RKO (cell line): Measurements from ENCODE around the gene DLX4.

Experiments
- DNase-seq: peaks from one replicate; pipeline ENCODE4 v3.0.0-alpha.2; 2016; ENCODE audit warnings: low spot score

DLX4 gene

DNA sequence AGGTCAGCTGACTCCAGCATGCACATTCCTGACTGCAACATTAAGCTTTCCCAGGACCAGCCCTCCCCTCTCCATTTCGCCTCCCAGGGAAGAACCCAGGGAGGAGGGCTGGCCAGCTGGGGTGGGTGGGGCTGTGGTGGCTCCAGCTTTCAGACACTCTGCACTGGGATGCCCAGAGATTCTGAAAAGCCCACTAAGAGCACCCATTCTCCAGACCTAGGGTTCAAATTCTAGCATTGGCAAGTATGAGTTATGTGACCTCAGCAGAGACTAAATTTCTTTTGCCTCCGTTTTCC is 18.2 kb downstream of the DLX4 start:
- DNase-seq: no peak

DNA sequence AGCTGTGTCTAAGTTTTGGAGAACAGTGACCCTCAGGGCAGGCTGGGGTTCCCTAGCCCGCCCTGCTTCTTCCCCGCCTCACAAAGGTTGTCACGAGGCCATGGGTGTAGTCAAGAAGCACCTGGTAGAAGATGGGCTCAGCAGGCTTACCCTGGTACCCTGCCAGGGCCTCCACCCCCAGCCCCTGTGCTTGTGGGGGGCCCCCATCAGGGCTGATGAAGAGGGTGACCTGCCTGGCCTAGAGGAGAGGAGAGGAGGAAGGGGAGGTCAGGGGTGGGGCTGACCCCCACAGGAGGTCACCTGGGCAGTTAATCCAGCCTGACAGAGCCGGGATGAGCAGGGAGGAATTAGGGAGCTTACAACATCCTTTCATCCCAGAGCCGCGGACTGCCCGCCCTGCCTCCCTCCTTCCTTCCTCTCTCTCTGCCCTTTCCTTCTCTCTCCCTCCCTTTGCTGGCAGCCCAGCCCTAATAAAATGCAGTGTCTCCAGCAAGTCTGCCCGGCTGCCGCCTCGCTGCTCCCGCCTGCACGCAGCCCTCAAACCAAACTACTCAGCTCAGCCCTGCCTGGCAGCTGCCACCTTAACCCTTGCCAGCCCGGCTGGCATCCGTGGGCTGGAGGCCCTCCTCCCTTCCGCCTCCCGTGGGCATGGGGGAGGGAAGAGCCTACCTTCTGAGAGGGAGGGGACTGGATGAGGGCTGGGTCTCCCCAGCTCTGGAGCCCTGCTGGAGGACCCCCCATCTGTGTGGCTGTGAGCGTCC is 18.9 kb downstream of the DLX4 start:
- no peak for DNase-seq

DNA sequence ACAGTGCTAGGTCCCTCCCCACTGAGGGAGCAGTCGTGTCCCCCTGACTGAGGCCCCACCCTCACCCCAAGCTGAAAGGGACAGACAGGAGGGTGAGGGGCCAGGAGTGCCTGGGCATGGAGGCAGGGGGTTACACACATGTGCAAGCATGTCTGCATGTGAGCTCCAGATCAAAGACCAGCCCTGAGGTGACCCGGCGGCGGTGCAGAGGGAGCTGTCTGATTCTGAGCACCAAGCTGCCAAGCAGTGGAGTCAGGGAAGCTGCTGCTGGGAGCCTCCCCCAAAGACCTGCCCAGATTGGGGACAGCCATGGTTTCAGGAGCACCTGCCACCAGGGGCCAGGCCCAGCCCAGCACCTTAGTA is 20.5 kb downstream of the DLX4 start:
- no peak for DNase-seq

DNA sequence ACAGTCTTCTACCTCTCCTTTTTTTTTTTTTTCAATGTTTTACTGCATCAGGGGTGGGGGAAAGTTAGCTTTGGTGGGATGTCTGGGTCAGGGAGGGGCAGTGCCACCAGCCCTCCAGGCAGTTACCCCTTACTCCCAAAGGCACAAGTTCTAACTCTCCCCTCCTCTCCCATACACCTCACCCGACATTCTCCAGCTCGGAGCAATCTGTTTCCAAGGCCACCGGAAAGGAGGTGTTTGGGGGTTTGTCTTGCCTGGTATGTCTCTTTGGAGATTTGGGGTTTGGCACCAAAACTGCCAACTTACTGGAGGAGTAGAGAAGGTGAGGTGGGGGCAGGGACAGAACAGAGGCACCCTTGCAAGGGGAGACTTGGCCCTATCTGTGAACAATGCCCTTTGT is 21.3 kb downstream of the DLX4 start:
- no peak for DNase-seq

DNA sequence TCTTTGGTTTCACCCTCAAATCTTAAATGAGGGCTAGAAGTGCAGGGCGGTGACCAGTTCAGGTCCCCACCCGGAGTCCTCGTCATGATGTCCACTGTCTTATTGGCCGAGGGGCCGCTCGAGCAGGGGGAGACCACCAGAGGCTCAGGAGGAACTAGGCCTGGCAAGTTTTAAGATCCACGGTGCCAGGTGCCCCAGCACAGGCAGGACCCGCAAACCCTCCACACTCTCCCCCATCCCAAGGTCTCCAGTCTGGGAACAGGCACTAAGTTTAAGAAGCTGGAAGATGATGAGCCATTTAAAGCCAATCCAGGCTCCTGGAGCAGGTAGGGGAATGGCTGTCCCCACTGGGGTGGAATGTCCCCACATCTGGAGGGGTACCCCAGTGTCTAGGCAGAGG is 21.9 kb downstream of the DLX4 start:
- DNase-seq: no peak

DNA sequence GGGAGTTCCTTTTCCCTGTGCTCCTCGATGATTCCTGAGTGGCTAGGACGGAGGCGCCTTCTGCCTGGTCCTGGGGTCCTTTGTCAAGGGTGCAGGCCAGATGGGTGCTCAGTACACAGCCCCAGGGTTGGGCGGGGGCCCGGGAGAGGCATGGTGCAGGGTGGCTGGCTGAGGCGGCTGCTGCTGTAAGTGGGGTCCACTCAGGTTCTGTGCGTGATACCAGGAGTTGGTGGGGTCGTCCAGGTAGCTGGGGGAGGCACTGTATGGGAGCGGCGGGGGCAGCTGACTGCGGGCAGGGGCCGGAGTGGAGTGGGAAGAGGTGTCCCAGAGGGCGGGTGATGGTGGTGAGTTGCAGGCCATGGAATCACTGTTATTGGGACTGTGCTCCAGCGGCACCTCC is 22.4 kb downstream of the DLX4 start:
- no peak for DNase-seq

DNA sequence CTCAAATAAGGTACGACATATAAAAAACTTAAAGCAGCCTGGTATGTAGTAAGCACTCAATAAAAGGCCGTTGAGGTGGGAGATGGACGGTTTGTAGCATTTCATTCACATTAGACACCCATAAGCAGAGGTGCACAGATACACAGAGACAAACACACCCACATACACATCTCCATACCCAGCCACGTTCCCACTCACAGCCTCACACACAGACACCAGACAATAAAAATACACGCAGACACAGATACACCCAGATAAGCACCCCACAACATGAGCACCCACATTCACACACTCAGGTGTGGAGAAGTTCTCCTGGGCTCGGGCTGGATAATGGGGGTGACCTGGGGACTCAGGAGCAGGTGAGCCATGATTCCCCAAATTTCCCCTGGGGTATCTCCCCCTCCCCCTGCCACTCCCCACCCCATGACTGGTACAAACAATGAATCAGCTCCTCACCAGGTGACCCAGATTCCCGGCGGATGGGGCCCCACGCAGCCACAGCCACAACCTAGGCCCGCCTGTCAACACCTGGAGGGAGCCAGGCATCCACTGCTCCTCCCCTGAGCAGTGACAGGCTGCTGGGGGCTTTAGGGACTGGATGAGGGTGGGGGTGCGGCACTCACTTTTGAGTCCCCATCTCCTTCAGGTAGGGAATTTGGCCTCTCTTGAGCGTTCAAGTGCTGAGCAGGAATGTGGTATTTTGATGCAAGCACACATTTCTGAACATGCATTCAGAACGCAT is 23.4 kb downstream of the DLX4 start:
- no peak for DNase-seq

DNA sequence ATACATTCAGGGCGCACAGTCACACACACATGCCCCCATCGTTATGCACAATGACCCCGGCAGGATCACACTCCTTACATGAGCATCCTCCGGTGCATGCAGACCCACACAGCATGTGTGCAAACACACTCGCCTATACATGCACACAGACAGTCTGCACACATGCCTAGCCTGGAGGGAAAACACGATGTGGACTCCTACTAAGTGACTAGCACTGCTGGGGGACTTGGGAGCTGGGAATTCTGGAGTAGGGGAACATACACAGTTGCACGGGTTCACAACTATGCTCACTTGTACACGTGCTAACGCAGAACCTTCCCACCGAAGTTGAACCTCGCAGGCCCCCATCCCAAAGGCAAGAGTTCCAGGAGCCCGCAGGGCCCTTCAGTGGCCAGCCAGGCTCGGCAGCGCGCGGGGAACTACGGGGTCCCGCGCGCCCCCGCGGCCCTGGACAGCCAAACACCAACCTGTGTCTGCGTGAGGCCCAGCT is 24.0 kb downstream of the DLX4 start:
- no peak for DNase-seq

DNA sequence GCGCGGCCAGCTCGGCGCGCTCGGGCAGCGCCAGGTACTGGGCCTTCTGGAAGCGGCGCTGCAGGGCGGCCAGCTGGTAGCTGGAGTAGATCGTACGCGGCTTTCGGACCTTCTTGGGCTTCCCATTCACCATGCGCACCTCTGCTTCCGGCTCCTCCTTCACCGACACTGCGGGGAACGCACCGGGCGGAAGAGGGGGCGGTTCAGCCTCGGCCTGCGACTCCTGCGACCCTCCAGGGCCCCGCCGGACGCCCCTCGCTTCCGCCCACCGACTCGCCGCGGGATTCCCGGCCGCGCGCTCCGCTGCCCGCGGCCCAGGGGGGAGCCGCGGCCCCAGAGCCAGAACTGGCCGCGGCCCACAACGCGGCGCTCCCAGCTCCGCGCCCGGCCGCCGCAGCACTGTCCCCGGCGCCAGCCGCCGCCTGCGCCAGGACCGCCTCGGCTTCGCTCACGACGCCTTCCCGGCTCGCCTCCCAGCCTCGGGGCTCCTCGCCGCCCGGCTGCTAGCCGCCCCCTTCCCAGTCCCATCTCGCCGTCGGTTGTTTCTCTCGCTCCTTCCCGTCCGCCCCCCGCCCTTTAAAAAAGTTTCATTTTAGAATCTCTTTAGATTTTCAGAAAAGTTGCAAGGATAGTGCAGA is 24.6 kb downstream of the DLX4 start:
- DNase-seq: no peak

DNA sequence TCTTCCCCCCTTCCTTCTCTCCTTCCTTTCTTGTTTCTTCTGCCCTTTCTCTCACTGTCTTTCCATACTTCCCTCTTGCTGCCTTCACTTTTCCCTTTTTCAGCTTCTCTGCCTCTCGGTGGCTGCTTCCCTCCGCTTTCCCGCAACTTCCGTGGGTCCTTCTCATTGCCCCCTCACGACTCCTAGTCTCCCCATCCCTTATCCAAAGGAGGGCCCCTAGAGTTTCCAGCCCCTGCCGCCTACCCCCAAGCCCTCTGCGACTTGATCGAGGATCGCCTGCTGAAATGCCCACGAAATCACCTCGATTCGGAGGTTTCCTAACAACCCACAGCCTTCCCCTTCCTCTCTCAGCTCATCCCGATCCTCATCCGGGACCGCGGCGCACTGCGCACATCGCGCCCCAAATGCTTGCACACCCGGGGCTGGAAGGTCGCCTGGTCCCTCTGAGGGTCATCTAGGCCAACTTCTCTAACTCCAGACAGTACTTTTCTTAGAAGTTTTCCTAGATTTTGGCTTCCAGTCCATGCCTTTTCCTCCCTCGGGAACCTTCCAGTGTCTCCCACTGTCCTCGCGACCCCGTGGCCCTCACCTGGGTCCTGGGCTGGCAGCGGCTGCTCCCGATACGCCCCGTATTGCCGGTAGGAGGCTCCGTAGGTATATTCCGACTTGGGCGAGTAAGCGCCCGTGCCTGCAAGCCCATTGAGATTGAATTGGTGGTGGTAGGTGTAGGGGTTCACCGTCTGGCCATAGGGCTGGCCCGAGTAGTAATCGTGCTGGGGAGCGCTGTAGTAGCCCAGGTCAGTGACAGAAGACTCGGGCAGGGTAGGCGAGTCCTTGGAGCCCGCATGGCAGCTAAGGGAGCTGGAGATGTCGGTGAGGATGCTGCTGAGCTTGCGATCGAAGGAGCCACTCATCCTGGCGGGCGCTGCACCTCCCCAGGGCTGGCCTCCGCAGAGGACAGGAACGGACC is 25.4 kb downstream of the DLX4 start:
- no peak for DNase-seq

DNA sequence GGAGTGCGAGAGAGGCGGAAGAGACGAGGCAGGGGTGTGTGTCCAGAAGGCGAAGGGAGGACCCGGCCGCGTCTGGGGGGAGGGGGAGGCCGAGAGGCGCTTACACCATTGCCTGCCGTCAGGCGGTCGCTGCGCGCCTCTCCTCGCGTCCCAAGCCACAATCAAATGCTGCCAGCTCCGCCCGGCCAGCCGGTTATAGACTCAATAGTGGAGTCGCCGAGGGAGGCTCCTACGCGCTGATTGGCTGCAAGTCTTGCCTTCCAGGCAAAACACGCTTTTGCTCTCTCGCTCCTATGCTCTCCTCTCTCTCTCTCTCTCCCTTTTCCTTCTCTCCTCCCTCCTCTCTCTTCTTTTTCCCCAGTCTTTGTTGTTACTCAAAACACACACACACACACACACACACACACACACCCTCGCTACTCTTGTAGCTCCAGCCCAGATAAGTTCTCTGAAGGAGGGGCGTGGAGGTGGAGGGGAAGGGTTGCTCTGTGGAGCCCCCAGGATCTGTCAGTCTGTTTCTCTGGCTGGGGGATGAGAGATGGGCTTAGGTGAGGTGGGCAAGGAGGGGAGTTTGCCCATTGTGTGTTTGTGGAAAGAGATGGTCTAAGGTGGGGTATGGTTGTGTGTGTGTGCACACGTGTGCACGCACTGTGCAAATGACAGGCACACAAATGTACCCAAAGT is 26.2 kb downstream of the DLX4 start, which contains the start of gene DLX3:
TSS of gene DLX3 (minus strand) at position 170 of the 684 bp plus-strand sequence. CDS start 226 bp downstream, outside the sequence.
- no peak for DNase-seq

DNA sequence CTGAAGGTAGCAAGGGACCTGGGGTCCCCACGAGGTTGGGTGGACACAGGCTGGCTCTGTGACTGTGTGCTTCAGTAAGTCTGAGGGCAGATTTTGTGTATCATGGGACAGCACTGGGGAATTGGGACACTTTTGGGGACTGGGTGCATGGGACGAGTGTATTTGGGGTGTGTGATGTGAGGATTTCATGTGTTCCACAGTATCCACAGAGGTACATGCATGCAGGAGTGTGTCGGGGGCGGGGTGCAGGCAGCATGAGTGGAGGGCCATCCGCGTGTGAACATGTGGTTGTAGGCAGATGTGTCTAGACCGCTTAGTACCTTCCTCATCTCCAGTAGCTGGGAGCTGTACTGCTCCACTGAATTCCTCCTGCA is 27.1 kb downstream of the DLX4 start:
- no peak for DNase-seq

DNA sequence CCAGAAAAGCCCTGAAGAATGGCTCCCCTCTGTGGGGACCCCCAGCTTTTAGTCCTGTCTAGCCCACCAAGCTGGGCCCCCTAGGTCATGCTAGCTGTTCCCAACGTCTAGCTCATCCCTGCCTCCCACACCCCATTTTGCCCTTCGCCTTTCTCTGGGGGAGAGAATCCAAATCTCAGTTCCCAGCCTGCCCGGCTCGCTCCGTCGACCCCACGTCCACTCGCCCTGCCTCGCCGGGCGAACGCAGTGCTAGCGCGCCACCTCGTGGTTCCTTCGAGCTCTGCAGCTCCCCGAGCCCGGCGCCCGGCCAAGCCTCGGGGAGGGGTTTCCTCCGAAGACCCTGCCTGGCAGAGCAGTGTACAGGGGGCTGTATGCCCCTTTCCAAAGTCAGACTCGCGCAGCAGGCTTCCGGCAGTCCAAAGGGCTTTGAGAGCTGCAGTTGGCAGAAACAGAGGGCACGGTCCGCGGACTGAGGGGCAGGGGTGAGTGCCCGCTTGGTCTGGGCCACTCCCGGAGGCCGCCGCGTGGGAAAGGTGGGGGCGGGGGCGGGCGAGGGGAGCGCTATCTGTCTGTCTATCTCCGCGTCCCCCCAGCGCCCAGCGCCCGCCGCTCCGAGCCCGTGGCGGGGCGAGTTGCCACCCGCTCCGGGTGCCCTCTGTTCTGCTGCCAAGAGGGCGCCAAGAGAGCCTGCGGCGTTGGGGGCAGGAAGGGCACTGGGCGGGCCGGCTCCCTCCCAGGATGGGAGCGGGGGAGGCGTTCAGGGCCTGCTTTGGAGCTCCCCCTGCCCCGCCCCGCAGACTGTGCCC is 27.7 kb downstream of the DLX4 start:
- DNase-seq: peak; percentile 32

DNA sequence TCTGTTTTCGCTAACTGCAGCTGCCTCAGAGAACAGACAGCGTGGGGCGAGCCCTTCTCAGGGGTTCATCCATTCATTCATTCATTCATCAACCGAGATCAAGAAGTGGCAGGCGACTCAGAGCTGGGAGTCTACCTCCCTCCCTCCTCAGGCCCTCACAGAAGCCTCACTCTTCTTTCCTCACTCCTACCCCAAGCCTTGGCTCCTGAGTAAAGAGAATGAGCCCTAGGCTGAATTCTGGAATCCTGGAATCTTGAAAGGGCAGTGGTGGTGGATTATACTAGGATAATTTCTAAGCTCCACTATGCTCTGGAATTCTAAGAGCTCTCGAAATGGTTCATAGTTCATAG is 28.3 kb downstream of the DLX4 start:
- peak; percentile 48 for DNase-seq

DNA sequence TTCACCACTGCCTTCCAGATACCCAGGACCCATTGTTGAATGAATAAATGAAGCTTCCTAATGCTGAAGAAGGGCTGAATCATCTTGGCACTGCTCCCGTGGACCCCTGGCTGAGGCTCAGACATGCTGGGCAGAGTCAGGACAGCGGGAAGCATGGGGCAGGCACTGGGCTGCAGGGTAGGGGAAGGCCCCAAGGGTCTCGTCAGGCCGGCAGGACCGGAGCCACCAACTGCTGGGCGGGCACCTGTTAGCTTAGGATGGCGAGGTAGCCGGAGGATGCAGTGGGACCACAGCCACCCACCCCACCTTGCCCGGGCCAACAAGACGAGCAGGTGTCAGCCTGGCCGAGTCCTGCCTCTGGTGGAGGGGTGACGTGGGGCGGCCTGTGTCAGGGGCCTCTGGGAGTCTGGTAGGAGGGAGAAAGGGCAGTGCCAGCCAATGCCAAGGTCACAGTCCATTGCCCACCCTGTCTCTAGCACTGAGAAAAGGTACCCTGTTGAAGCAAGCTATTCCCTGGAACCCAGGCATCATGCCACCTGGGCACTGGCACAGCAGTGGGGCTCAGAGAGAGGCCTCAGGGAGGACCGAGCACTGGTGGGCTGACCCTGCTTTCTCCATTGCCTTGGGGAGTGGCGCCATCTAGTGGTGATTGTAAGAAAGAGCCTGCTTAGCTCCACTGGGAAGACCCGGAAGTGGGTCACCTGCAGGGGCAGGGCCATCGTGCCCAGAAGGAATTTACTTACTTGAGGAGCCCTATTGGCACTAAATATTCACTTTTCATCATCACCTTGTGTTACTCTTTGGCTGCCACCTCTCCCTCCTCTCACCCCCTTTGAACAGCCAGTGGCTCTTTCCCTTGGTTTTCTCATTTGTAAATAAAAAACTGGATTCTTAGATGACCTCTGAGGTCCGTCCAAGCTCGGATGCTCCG is 29.0 kb downstream of the DLX4 start:
- peak; percentile 87 for DNase-seq

DNA sequence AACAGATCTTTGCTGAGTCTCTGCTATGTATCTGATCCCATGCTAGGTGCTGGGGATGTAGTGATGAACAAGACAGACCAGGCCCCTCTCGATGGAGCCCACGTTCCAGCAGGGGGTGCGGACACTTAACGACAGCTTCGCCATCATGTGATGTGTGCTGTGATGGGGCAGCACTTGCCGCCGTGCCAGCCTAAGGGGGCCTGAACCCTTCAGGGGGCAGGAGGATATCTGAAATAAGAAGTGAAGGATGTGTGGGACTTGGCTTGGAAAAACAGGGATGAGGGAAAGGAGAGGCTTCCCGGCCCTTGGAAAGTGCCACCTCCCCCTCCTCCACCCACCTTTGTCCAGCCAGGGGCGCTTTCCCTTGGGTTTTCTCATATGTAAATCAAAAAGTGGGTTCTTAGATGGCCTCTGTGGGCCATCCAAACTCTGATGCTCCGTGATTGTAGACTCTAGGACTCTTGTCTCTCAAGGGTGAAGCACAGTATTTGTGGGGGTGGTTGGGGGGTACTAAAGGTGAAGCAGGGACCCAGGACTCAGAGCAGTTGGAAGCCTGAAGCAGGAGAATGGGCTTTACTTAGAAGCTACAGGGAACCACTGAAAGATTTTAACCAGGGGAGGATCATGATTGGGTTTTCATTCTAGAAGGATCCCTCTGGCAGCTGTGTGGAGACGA is 30.0 kb downstream of the DLX4 start:
- DNase-seq: no peak

DNA sequence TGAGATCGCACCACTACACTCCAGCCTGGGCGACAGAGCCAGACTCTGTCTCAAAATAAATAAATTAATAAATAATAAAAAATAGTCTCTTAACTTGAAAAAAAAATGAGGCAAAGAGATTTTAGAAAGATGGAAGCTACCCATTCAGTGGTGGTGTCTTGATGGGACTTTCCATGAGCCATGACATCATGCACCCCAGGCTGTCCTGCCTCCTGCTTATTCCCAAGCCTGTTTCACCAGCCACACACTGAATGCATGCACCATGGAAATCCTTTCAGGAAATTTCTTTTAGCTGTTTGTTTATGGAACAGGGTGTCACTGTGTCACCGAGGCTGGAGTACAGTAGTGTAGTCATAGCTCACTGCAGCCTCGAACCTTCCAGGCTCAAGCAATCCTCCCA is 34.9 kb downstream of the DLX4 start:
- DNase-seq: no peak

DNA sequence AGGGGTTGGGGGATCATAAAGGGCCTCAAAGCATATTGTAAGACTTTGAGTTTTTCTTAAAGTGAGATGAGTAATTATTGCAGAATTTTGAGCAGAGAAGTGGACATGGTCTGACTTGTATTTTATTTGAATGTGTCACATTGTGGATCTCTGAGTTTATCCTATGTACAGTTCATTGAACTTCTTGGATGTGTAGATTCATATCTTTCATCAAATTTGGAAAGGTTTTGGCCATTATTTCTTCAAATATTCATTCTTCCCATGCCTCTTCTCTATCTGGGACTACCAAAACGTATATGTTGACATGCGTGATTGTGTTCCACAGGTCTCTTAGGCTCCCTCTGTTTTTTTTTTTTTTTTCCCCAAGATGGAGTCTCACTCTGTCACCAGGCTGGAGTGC is 40.3 kb downstream of the DLX4 start:
- DNase-seq: no peak

DNA sequence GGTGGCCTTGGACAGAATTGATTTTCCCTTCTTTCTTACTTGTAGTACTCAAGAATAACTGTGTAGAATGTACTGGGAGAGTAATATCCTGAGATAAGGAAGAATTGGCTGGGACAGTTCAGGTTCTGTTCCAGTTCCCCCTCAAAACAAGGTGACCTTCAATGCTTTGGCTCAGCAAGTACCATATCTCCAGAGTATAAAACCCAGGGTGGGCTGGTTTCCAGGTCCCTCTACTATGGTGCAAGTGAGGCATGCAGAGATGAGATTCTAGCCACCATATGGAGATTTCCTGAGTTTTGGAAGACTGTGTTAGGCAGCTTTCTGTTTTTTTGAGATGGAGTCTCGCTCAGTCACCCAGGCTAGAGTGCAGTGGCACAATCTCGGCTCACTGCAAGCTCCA is 44.1 kb downstream of the DLX4 start:
- DNase-seq: no peak
